CD4-positive, alpha-beta T cell treated with Interleukin-15 for 1 hour (primary cell): ENCODE measurements around the gene LRP2.

Experiments
- DNase-seq: peaks from one replicate; pipeline ENCODE4 v3.0.0-alpha.2; 2020

The LRP2 gene

DNA sequence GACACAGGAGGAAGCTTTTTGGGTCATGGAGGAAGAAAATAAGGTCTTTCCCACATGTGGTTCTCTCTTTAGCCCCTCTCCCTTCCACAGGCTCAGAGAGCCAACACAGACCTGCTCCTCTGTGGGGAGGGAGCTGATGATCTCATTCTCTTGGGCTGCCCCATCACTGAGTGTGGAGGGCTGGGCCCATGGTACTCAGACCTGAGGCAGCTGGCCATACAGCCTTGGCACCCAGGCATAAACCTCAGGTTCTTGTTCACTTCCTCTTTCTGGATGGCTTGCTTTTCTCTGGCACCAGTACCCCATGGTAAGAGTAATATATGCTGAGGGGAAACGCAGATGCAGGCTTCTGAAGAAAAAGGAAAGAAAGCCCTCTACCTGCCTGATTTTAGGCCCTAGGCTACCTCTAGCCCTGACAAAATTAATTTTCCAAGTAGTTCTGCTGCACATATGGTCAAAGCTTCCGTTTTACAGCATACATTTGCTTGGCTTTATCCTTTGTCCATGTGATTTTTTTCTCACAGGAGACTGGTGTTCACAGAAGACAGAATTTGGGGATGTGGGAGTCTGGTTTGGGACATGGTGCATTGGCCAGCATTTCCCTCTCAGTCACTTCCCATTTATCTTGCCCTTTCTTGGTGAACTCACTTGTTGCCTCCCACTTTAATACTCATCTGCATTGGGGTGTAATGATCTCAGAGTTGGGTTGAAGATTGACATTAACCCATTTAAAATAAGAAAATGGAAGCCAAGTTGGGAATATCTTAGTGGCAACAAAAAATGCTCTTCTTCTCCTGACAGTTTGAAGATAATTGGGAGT lies 281.9 kb downstream of the LRP2 start:
- DNase-seq = peak; percentile 43

DNA sequence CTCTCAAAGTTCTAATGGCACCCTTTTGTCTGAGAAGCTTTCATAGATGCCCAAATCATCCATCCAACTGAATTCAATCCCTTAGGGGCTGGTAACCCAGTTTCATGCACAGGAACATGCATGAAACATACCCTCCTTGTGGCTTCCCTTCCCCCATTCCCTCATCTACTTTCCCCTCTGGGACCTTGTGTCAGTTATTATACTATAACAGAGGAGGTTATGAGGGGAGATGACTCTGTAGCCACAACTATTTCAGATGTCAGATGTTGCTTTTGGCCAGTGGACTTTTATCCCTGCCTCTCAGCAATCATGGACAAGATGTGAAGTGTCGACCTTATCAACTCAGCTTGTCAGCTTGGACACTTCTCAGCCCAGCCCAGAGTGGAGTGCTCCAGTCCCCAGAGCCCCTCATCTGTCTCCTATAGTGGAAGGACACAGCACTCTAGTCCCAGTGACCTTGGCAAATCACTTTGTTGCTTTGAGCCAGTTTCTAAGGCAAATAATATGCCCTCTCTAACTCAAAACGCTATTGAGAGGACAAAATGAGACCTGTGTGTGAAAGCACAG lies 284.6 kb downstream of the LRP2 start:
- no peak for DNase-seq
